OCI-LY7 (cell line): ENCODE results near the gene CORO1C. TPM values are rescaled to one million over a fixed set of nuclear protein-coding genes. Genes with fewer than 3 reads are reported as not detected.
A peak's percentile ranks its signal among the peaks of the same experiment; 100 is the strongest.

ENCODE experiments used
- BruUV-seq: library from RNA; stranded (reverse); fragments of 400-500 nt; replicated peaks from 2 replicates; lab custom pipeline; 2021; lab: Mats Ljungman, UMichigan
- CTCF ChIA-PET: fragments of 300-600 bp; sonication (Branson Sonifier 250); formaldehyde crosslinking; loops from one replicate; lab custom pipeline; 2022; ENCODE audit warnings: antibody characterized with exemption; ENCODE audit not compliant: unreplicated experiment; lab: Charles Lee
- POLR2A ChIA-PET: fragments of 300-600 bp; sonication (Branson Sonifier 250); formaldehyde crosslinking; loops from one replicate; lab custom pipeline; 2022; ENCODE audit warnings: antibody characterized with exemption; lab: Charles Lee
- DNase-seq: peaks from one replicate; pipeline ENCODE4 v3.0.0-alpha.2; 2015; ENCODE audit warnings: low spot score
- H2AFZ ChIP-seq: fragments of 200-600 bp; sonication (generic), shearing (Covaris generic); 2 replicates; pipeline ENCODE4 v1.6.1; 2014; ENCODE audit warnings: mild to moderate bottlenecking, antibody characterized with exemption, low read length, moderate library complexity
- H3K27ac ChIP-seq: fragments of 200-600 bp; sonication (generic); 2 replicates; pipeline ENCODE4 v1.5.1; 2014; ENCODE audit warnings: mixed run types, low read depth, mild to moderate bottlenecking, moderate library complexity, low read length, inconsistent platforms; ENCODE audit not compliant: poor library complexity, severe bottlenecking
- H3K36me3 ChIP-seq: fragments of 200-600 bp; sonication (generic); 2 replicates; pipeline ENCODE4 v1.6.1; 2014; ENCODE audit warnings: mild to moderate bottlenecking, antibody characterized with exemption, low read length, moderate library complexity, mixed read lengths; ENCODE audit not compliant: insufficient read depth
- H3K4me1 ChIP-seq: fragments of 200-600 bp; sonication (generic); 2 replicates; pipeline ENCODE4 v1.5.1; 2014; ENCODE audit warnings: mild to moderate bottlenecking, low read length; ENCODE audit not compliant: insufficient read depth, poor library complexity, severe bottlenecking
- H3K4me2 ChIP-seq: fragments of 200-600 bp; sonication (generic); 2 replicates; pipeline ENCODE4 v1.6.1; 2014; ENCODE audit warnings: mild to moderate bottlenecking, low read length
- H3K4me3 ChIP-seq: fragments of 200-600 bp; sonication (generic); 2 replicates; pipeline ENCODE4 v1.5.1; 2014; ENCODE audit warnings: mild to moderate bottlenecking, low read depth, low read length; ENCODE audit not compliant: poor library complexity, severe bottlenecking
- H3K79me2 ChIP-seq: fragments of 200-600 bp; sonication (generic); 2 replicates; pipeline ENCODE4 v1.6.1; 2016; ENCODE audit warnings: low read depth, mild to moderate bottlenecking, low read length, moderate library complexity, mixed read lengths; ENCODE audit not compliant: insufficient read depth
- H3K9me2 ChIP-seq: fragments of 200-600 bp; sonication (generic); 2 replicates; pipeline ENCODE4 v1.6.1; 2016; ENCODE audit warnings: mild to moderate bottlenecking, low read length, mixed read lengths; ENCODE audit not compliant: insufficient read depth
- H3K9me3 ChIP-seq: fragments of 200-600 bp; sonication (generic); 2 replicates; pipeline ENCODE4 v1.6.1; 2014; ENCODE audit warnings: mild to moderate bottlenecking, mixed run types, low read length, mixed read lengths
- H4K20me1 ChIP-seq: fragments of 200-600 bp; sonication (generic); 2 replicates; pipeline ENCODE4 v1.6.1; 2014; ENCODE audit warnings: mild to moderate bottlenecking, antibody characterized with exemption, low read length, moderate library complexity, mixed read lengths; ENCODE audit not compliant: insufficient read depth
- EZH2phosphoT487 ChIP-seq: fragments of 200-600 bp; sonication (generic); IDR thresholded peaks from 2 replicates; pipeline ENCODE4 v1.6.1; 2018; ENCODE audit warnings: low read depth, borderline replicate concordance, mild to moderate bottlenecking, mixed run types, antibody characterized with exemption, low read length, moderate library complexity, mixed read lengths
- intact Hi-C: fragments of 100-400 bp; cut with micrococcal nuclease; formaldehyde crosslinking; loops from one replicate; pipeline ENCODE4 v1.10.0; 2022; ENCODE audit not compliant: unreplicated experiment
- total RNA-seq, 2 experiments: library from RNA; depleted of rRNA in 1 of 2; stranded (reverse); fragments of >200 nt in 1 of 2; shearing (Covaris generic) in 1 of 2; gene quantifications; 2 replicates each; pipeline ENCODE4 v1.2.3, GENCODE V29; 2014 to 2022
- TF ChIP-seq, protein P1 (sequence below): fragments of 200-600 bp; sonication (generic); conservative IDR thresholded peaks from 2 replicates; pipeline ENCODE4 v1.5.1; 2014; ENCODE audit warnings: mild to moderate bottlenecking, antibody characterized with exemption, low read length, moderate library complexity, mixed read lengths

CORO1C gene
- total RNA-seq, 2 experiments from 2014 or later = 74.7 to 148 TPM

DNA sequence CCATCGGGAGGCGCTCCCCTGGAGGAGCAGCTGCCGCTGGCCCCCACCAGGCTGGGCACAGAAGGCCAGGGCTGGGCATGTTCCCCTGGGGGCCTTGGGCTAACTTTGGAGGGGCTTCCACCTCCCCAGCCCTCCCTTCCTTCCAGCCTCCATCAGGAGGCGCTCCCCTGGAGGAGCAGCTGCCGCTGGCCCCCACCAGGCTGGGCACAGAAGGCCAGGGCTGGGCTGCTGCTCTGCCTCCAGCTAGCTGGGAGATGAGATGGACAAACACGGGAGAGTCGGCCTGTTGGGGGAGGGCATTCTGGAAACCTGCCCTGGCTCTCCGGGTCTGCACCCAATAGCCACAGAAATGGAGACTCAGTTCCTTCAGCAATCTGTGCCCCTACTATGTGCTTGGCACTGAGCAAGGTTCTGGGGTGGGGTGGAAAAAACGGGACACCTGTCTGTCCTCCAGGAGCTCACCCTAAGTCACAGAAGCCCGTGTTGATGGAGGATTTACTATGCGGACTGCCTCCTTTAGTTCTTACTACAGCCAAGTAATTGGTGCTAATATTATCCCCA lies 39.0 kb upstream of the CORO1C start:
- no peak for TF ChIP-seq EZH2phosphoT487
- TF ChIP-seq, protein P1, sequence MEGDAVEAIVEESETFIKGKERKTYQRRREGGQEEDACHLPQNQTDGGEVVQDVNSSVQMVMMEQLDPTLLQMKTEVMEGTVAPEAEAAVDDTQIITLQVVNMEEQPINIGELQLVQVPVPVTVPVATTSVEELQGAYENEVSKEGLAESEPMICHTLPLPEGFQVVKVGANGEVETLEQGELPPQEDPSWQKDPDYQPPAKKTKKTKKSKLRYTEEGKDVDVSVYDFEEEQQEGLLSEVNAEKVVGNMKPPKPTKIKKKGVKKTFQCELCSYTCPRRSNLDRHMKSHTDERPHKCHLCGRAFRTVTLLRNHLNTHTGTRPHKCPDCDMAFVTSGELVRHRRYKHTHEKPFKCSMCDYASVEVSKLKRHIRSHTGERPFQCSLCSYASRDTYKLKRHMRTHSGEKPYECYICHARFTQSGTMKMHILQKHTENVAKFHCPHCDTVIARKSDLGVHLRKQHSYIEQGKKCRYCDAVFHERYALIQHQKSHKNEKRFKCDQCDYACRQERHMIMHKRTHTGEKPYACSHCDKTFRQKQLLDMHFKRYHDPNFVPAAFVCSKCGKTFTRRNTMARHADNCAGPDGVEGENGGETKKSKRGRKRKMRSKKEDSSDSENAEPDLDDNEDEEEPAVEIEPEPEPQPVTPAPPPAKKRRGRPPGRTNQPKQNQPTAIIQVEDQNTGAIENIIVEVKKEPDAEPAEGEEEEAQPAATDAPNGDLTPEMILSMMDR = no peak
- Histone ChIP-seq H3K79me2 (no peaks in the 10 kb centered on the region), H3K36me3 (no peaks in the 10 kb centered on the region), H3K4me1 (peaks cover 43% of the 10 kb centered on the region), H4K20me1 (no peaks in the 10 kb centered on the region), H3K9me2 (no peaks in the 10 kb centered on the region), H3K4me3 (no peak overlapping the region), H2AFZ (no peak overlapping the region), H3K27ac (no peak overlapping the region), H3K4me2 (no peak overlapping the region), H3K9me3 (no peaks in the 10 kb centered on the region)
- intact Hi-C loops = no loop called here
- ChIA-PET CTCF (no interaction called here), POLR2A (interaction anchor here (0.6 to 1.7 kb wide), 4 partner anchors 12 to 543 kb away, joined by 3 to 6 read pairs (median 3); no protein-coding TSS in a partner anchor)
- DNase-seq = no peak
- BruUV-seq = no TSS peak

DNA sequence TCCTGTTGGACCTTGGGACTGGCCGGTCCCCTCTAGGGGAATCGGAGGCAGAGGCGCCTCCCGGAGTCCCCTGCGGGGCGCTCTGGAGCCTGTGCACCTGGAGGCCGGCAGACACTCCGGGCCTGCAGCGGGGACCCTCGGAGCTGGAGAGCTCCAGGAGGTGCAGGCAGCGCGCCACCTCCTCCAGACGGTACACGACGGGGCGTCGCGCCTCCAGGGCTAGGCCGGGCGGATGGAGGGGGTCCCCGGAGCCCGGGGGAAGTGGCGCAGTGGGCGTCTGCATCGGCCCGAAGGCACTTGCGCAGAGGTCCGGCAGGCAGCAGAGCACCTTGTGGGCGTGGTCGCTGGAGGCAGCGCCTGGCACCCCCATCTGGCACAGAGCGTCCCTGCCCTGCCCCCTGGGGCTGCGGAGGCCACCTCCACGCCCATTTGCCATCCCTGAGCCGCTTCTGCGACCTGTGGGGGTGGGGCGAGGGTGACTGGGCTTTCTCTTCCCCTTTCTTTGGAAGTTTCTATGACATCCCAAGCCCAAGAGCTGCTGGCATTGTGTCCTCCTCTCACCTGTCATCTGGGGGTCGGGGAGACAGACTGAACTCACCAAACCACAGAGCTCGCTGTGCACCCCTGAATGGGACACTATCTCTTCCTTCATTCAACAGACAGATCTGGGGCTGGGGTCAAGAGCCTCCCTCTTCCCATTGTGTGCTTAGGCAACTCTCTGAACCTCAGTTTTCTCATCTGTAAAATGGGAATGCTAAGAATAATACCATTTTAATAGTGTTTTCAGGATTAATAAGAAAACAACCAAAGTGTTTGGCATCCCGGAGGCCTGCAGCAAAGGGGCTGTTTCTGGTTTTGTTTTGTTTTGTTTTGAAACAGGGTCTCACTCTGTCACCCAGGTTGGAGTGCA lies 37.5 kb upstream of the CORO1C start:
- no peak overlapping the region for H3K27ac ChIP-seq
- H3K9me2 ChIP-seq = no peaks in the 10 kb centered on the region
- BruUV-seq = no TSS peak
- no peaks in the 10 kb centered on the region for H3K36me3 ChIP-seq
- TF ChIP-seq EZH2phosphoT487 = no peak
- TF ChIP-seq, protein P1 = no peak
- no peaks in the 10 kb centered on the region for H3K9me3 ChIP-seq
- ChIA-PET CTCF (no interaction called here), POLR2A (interaction anchor here (0.6 to 1.7 kb wide), 3 partner anchors 83 to 124 kb away, joined by 3 to 6 read pairs (median 3); no protein-coding TSS in a partner anchor)
- H3K4me1 ChIP-seq = peaks cover 37% of the 10 kb centered on the region
- H3K79me2 ChIP-seq = no peaks in the 10 kb centered on the region
- DNase-seq = no peak
- no peak overlapping the region for H2AFZ ChIP-seq
- intact Hi-C loops = no loop called here
- H3K4me3 ChIP-seq = no peak overlapping the region
- H4K20me1 ChIP-seq = no peaks in the 10 kb centered on the region
- H3K4me2 ChIP-seq = 0 out of 2 replicates have a peak overlapping the region, but pooled peaks have one; percentile 8
